Pancreas (tissue), 10 donors: ENCODE data around the gene CD99L2. TPM values are rescaled to one million over a fixed set of nuclear protein-coding genes. Genes with fewer than 3 reads are reported as not detected.

ENCODE experiments used
- ATAC-seq, 4 donors: fragments of 200-7000 bp; cut with Tn5 transposase; one replicate each; pipeline versions ENCODE4 v1.8.0 to v1.9.1; 2020; ENCODE audit warnings: mild to moderate bottlenecking in 4 of 4, moderate library complexity in 4 of 4
- DNase-seq, 6 donors: peaks; one replicate each; pipeline ENCODE4 v3.0.0-alpha.2; 2020
- FAIRE-seq: peaks from 2 replicates; lab custom pipeline; 2012; peaks lifted over from hg19 to GRCh38; lab: Jason Lieb, UNC
- H3K27ac ChIP-seq, 4 donors: fragments of 200-600 bp; sonication (generic); 1 replicate in 3 of 4; 2 replicates in 1 of 4; pipeline versions ENCODE4 v1.5.0 to v1.8.0; 2020
- H3K27me3 ChIP-seq, 4 donors: fragments of 200-600 bp; one replicate each; pipeline ENCODE4 v1.8.0; 2021
- H3K36me3 ChIP-seq, 3 donors: fragments of 200-600 bp; sonication (generic) in 1 of 3; one replicate each; pipeline versions ENCODE4 v1.5.0 to v1.8.0; 2020 to 2021
- H3K4me1 ChIP-seq, 3 donors: fragments of 200-600 bp; one replicate each; pipeline ENCODE4 v1.8.0; 2021
- H3K4me3 ChIP-seq, 4 donors: fragments of 200-600 bp; sonication (generic) in 2 of 4; one replicate each; pipeline versions ENCODE4 v1.5.0 to v1.8.0; 2020 to 2021
- H3K9me3 ChIP-seq, 4 donors: fragments of 200-600 bp; one replicate each; pipeline ENCODE4 v1.8.0; 2021
- WGBS, 2 donors: extraction: QIAGEN DNeasy Blood & Tissue Kit; methylation state at CpG; one replicate each; pipeline ENCODE4 v1.1.7; 2013; 5-methylcytosine and 5-hydroxymethylcytosine counted together
- intact Hi-C, 3 donors: fragments of 100-400 bp; cut with DNase I; formaldehyde crosslinking; loops; one replicate each; pipeline versions ENCODE4 v1.11.1 to v1.14.2; 2022
- polyA plus RNA-seq, 2 donors: library from polyadenylated mRNA; stranded (reverse); fragments of 200-250 nt; gene quantifications; one replicate each; pipeline ENCODE4 v1.2.3, GENCODE V29; 2013
- total RNA-seq, 6 donors: library from RNA; stranded (reverse); fragmentation: NEBNext Ultra II Directional in 4 of 6; extraction: Animal tissue kit (Norgen Biotek cat#: 25700) in 4 of 6; gene quantifications; one replicate each; pipeline versions ENCODE4 v1.2.1 to v1.2.4, GENCODE V29; 2021 to 2023
- TF ChIP-seq, protein P1 (sequence below), 4 donors: fragments of 200-600 bp; sonication (generic) in 3 of 4; IDR thresholded peaks; one replicate each; pipeline versions ENCODE4 v1.5.0 to v1.8.0; 2021; ENCODE audit warnings: antibody characterized with exemption in 4 of 4
- donor health status: healthy with polysubstance abuse.
- donor health status: DM: no; HTN: no; CAD: no; lungs with moderate emphysema.
- donor health status: DM: no; HTN: no; CAD: no.
- donor health status: control.
- donor health status: control.
- donor health status: Bipolar disorder and iron deficiency.
- donor health status: DM: yes; HTN: yes; CAD: no.
- donor health status: DM: no; HTN: no; CAD: no.
- donor health status: DM: no; HTN: no; CAD: no.
- donor health status: DM: yes; HTN: yes; CAD: no.

CD99L2 gene
- total and polyA plus RNA-seq, 8 donors = 10.4 to 25.1 (median 16.2) TPM

DNA sequence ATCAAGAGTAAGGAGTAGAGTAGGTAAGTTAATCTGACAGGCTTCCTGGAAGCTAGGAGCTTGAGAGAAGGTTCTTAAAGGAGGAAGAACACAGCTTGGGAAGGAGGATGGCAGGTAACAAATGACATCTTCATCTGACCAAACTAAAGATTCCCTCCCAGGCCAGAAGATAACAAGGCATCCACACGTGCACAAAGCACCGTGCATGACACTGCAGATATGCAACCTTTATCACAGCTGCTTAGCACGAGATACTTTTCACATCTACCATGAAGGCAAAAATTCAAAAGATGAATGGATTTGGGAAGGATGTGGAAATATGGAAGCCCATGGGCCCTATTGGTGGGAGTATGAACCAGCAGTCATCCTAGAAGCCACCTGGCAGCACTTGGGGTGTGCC is 34.3 kb downstream of the CD99L2 start:
- no peak for ATAC-seq
- no peak overlapping the region for H3K27ac ChIP-seq
- H3K9me3 ChIP-seq = no peaks in the 10 kb centered on the region
- H3K27me3 ChIP-seq = no peaks in the 10 kb centered on the region
- WGBS, 2 donors = 67 to 91% methylated on average over 3 of the region's 3 CpGs
- intact Hi-C loops = no loop called here
- no peaks in the 10 kb centered on the region for H3K4me1 ChIP-seq
- TF ChIP-seq, protein P1, sequence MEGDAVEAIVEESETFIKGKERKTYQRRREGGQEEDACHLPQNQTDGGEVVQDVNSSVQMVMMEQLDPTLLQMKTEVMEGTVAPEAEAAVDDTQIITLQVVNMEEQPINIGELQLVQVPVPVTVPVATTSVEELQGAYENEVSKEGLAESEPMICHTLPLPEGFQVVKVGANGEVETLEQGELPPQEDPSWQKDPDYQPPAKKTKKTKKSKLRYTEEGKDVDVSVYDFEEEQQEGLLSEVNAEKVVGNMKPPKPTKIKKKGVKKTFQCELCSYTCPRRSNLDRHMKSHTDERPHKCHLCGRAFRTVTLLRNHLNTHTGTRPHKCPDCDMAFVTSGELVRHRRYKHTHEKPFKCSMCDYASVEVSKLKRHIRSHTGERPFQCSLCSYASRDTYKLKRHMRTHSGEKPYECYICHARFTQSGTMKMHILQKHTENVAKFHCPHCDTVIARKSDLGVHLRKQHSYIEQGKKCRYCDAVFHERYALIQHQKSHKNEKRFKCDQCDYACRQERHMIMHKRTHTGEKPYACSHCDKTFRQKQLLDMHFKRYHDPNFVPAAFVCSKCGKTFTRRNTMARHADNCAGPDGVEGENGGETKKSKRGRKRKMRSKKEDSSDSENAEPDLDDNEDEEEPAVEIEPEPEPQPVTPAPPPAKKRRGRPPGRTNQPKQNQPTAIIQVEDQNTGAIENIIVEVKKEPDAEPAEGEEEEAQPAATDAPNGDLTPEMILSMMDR (IDR thresholded peaks at IDR 0.05) = no peak
- no peak for DNase-seq
- no peak overlapping the region for H3K4me3 ChIP-seq
- no peaks in the 10 kb centered on the region for H3K36me3 ChIP-seq
- FAIRE-seq = no peak

DNA sequence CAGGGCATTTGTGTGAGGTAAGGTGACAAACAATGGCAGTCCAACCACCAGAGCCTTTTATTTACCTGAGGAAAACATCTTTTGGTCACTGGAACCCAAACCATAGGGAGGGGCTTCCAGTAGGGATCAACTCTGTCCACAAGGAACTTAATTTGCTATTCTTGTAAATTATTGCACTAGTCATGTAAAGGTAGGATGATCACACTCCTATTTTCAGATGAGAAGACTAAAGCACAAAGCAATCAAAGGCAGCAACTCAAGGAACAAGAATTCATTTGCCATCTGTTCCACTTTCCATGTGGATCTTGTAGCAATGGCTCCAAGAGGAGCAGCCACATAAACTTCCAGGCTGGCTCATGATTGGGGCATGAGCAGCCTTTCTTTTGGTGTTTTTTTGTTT is 35.3 kb downstream of the CD99L2 start:
- no peak for FAIRE-seq

DNA sequence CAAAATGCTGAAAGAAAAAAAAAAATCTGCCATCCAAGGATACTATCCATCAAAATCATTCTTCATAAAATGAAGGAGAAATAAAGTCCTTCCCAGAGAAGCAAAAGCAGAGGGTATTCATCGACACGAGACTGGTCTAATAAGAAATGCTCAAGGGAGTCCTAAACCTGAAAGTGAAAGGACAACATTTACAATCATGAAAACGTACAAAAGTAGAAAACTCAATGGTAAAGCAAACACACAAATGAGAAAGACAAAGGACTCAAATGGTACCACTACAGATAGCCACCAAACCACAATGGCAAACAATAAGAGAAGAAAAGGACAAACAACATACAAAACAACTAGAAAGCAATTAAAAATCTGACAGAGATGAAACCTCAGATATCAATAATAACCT is 41.0 kb downstream of the CD99L2 start:
- no peaks in the 10 kb centered on the region for H3K4me1 ChIP-seq
- ATAC-seq (no peak), DNase-seq (no peak), FAIRE-seq (peak; percentile 63)
- H3K9me3 ChIP-seq = peaks cover 0 to 8% (median 0%) of the 10 kb centered on the region in 4 donors
- H3K27me3 ChIP-seq = no peaks in the 10 kb centered on the region
- H3K27ac ChIP-seq = no peak overlapping the region
- no peak overlapping the region for H3K4me3 ChIP-seq
- no peaks in the 10 kb centered on the region for H3K36me3 ChIP-seq
- TF ChIP-seq, protein P1 (IDR thresholded peaks at IDR 0.05) = no peak
- whole genome bisulfite sequencing, 2 donors = 75 to 88% methylated on average over 3 of the region's 3 CpGs
- intact Hi-C loops = no loop called here

More for the DNA sequence above, 35.3 kb downstream of the CD99L2 start:
- TF ChIP-seq, protein P1 (IDR thresholded peaks at IDR 0.05) = no peak
- Histone ChIP-seq H3K4me1 (no peaks in the 10 kb centered on the region), H3K27ac (no peak overlapping the region), H3K27me3 (no peaks in the 10 kb centered on the region), H3K9me3 (no peaks in the 10 kb centered on the region), H3K36me3 (no peaks in the 10 kb centered on the region), H3K4me3 (no peak overlapping the region)
- ATAC-seq (no peak), DNase-seq (no peak)
- intact Hi-C loops = no loop called here

DNA sequence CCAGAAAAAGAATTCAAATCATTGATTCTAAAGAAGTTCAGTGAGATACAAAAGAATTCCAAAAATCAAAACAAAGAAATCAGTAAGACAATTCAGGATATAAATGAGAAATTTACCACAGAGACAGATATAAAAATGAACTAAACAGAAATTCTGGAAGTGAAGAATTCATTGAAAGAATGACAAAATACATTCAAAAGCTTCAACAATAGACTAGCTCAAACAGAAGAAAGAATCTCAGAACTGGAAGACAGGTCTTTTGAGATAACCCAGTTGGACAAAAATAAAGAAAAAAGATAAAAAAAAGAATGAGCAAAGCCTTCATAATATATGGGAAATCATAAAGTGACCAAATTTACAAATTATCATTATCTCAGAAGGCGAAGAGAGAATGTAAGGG is 41.7 kb downstream of the CD99L2 start:
- TF ChIP-seq, protein P1 (IDR thresholded peaks at IDR 0.05) = no peak
- Histone ChIP-seq H3K27me3 (no peaks in the 10 kb centered on the region), H3K4me3 (no peak overlapping the region), H3K36me3 (no peaks in the 10 kb centered on the region), H3K4me1 (no peaks in the 10 kb centered on the region), H3K9me3 (peaks cover 0 to 8% (median 0%) of the 10 kb centered on the region in 4 donors), H3K27ac (no peak overlapping the region)
- ATAC-seq = no peak
- peak; percentile 70 for FAIRE-seq
- DNase-seq = no peak
- WGBS, 2 donors = 83 to 97% methylated on average over 1 of the region's 1 CpG
- intact Hi-C loops = no loop called here

DNA sequence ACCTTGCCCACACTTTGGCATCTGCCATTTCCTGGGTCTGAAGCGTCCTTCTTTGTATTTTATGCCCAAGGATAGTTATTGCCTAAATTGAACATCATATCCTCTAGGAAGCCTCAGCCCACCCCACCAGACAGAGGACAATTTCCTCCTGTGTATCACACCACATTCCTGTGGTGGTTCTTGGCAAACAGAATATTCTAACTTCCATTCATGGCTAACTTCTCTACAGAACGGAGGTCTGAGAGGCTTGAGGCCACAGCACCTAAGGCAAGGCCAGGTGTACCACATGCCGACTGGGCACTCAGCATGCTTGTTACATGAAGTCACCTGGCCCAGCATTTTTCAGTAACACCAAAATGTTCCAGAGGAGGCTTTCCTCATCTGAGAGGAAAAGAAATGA is 42.4 kb downstream of the CD99L2 start:
- TF ChIP-seq, protein P1 (IDR thresholded peaks at IDR 0.05) = no peak
- WGBS, 2 donors = 84 to 96% methylated on average over 3 of the region's 3 CpGs
- Histone ChIP-seq H3K27ac (no peak overlapping the region), H3K4me1 (no peaks in the 10 kb centered on the region), H3K27me3 (no peaks in the 10 kb centered on the region), H3K36me3 (no peaks in the 10 kb centered on the region), H3K9me3 (peaks cover 0 to 8% (median 0%) of the 10 kb centered on the region in 4 donors), H3K4me3 (no peak overlapping the region)
- ATAC-seq = no peak
- FAIRE-seq = no peak
- no peak for DNase-seq
- intact Hi-C loops = no loop called here
